Activated CD8-positive, alpha-beta memory T cell treated with anti-CD3 and anti-CD28 coated beads, Interleukin-2, amount 10 ng/mL, durations not matched to agents 7 days and 5 days (primary cell): ENCODE results near the gene ERC2. TPM values are rescaled to one million over a fixed set of nuclear protein-coding genes. Genes with fewer than 3 reads are reported as not detected.

Experiments used
- ATAC-seq: fragments of 150-1000 bp; cut with Tn5 transposase; one replicate; pipeline ENCODE4 v1.10.0; 2021; ENCODE audit warnings: moderate library complexity
- CTCF ChIA-PET: fragments of 350-600 bp; sonication (Branson Sonifier 250); formaldehyde crosslinking; loops from one replicate; lab custom pipeline; 2021; ENCODE audit warnings: antibody characterized with exemption; lab: Charles Lee
- DNase-seq: peaks from one replicate; pipeline ENCODE4 v3.0.0-alpha.2; 2020
- H3K27ac Mint-ChIP-seq: one replicate; pipeline ENCODE4 v1.8.0; 2021; ENCODE audit warnings: mild to moderate bottlenecking, mixed read lengths
- H3K27me3 Mint-ChIP-seq: one replicate; pipeline ENCODE4 v1.8.0; 2021; ENCODE audit warnings: mixed read lengths
- H3K36me3 Mint-ChIP-seq: one replicate; pipeline ENCODE4 v1.8.0; 2021; ENCODE audit warnings: mild to moderate bottlenecking, mixed read lengths
- H3K4me1 Mint-ChIP-seq: one replicate; pipeline ENCODE4 v1.8.0; 2021; ENCODE audit warnings: mixed read lengths
- H3K4me3 Mint-ChIP-seq: one replicate; pipeline ENCODE4 v1.8.0; 2021; ENCODE audit warnings: mild to moderate bottlenecking, moderate library complexity, mixed read lengths
- H3K9me3 Mint-ChIP-seq: one replicate; pipeline ENCODE4 v1.8.0; 2022; ENCODE audit warnings: low read depth, mixed read lengths
- total RNA-seq, 2 experiments: library from RNA; stranded (reverse); gene quantifications; one replicate each; pipeline ENCODE4 v1.2.3, GENCODE V29; 2021

The ERC2 gene
- total RNA-seq, 2 experiments from 2014 or later, result not detected

GRCh38 chr3:55481744-55482495, 986.3 kb downstream of the ERC2 start:
- no peak overlapping the region for H3K4me3 Mint-ChIP-seq
- DNase-seq (no peak), ATAC-seq (no peak)

GRCh38 chr3:55480911-55481743, 987.1 kb downstream of the ERC2 start:
- peaks cover 2% of the 10 kb centered on the region for H3K4me1 Mint-ChIP-seq
- peaks cover 76% of the 10 kb centered on the region for H3K27me3 Mint-ChIP-seq
- H3K36me3 Mint-ChIP-seq, result no peaks in the 10 kb centered on the region
- no peaks in the 10 kb centered on the region for H3K9me3 Mint-ChIP-seq
- no peak overlapping the region for H3K27ac Mint-ChIP-seq
- DNase-seq, result no peak
- CTCF ChIA-PET, result no interaction called here
- no peak overlapping the region for H3K4me3 Mint-ChIP-seq
- no peak for ATAC-seq

More at GRCh38 chr3:55481744-55482495, 986.3 kb downstream of the ERC2 start:
- CTCF ChIA-PET, result no interaction called here
- Mint-ChIP-seq H3K4me1 (peaks cover 6% of the 10 kb centered on the region), H3K27me3 (peaks cover 81% of the 10 kb centered on the region), H3K36me3 (no peaks in the 10 kb centered on the region), H3K27ac (no peak overlapping the region), H3K9me3 (no peaks in the 10 kb centered on the region)

GRCh38 chr3:55477306-55478303, 990.7 kb downstream of the ERC2 start:
- Mint-ChIP-seq H3K4me1 (no peaks in the 10 kb centered on the region), H3K9me3 (no peaks in the 10 kb centered on the region), H3K27ac (no peak overlapping the region), H3K27me3 (peaks cover 43% of the 10 kb centered on the region), H3K4me3 (no peak overlapping the region), H3K36me3 (no peaks in the 10 kb centered on the region)
- CTCF ChIA-PET, result no interaction called here
- no peak for ATAC-seq
- DNase-seq, result no peak

- Mint-ChIP-seq H3K36me3 (no peaks in the 10 kb centered on the region), H3K27me3 (peaks cover 35% of the 10 kb centered on the region), H3K9me3 (no peaks in the 10 kb centered on the region), H3K27ac (no peak overlapping the region), H3K4me3 (no peak overlapping the region), H3K4me1 (no peaks in the 10 kb centered on the region)
- CTCF ChIA-PET, result no interaction called here
- DNase-seq (no peak), ATAC-seq (no peak)
Observed at GRCh38 chr3:55476515-55476914, 991.8 kb downstream of the ERC2 start.

- ATAC-seq (no peak), DNase-seq (no peak)
- no peaks in the 10 kb centered on the region for H3K4me1 Mint-ChIP-seq
- no peaks in the 10 kb centered on the region for H3K36me3 Mint-ChIP-seq
- H3K4me3 Mint-ChIP-seq, result no peak overlapping the region
- H3K27me3 Mint-ChIP-seq, result peaks cover 17% of the 10 kb centered on the region
- H3K9me3 Mint-ChIP-seq, result no peaks in the 10 kb centered on the region
- H3K27ac Mint-ChIP-seq, result no peak overlapping the region
- CTCF ChIA-PET, result no interaction called here
Observed at GRCh38 chr3:55474213-55474632, 994.0 kb downstream of the ERC2 start.

- H3K4me3 Mint-ChIP-seq, result no peak overlapping the region
- H3K9me3 Mint-ChIP-seq, result no peaks in the 10 kb centered on the region
- H3K4me1 Mint-ChIP-seq, result no peaks in the 10 kb centered on the region
- H3K27ac Mint-ChIP-seq, result no peak overlapping the region
- H3K36me3 Mint-ChIP-seq, result no peaks in the 10 kb centered on the region
- DNase-seq (no peak), ATAC-seq (no peak)
- H3K27me3 Mint-ChIP-seq, result peaks cover 14% of the 10 kb centered on the region
- CTCF ChIA-PET, result no interaction called here
Observed at GRCh38 chr3:55473788-55474187, 994.5 kb downstream of the ERC2 start.

- H3K9me3 Mint-ChIP-seq, result no peaks in the 10 kb centered on the region
- DNase-seq (no peak), ATAC-seq (no peak)
- no peak overlapping the region for H3K27ac Mint-ChIP-seq
- no peak overlapping the region for H3K4me3 Mint-ChIP-seq
- CTCF ChIA-PET, result no interaction called here
- H3K36me3 Mint-ChIP-seq, result no peaks in the 10 kb centered on the region
- no peaks in the 10 kb centered on the region for H3K4me1 Mint-ChIP-seq
- H3K27me3 Mint-ChIP-seq, result peaks cover 4% of the 10 kb centered on the region
Observed at GRCh38 chr3:55471522-55472280, 996.6 kb downstream of the ERC2 start.

GRCh38 chr3:55471084-55471483, 997.2 kb downstream of the ERC2 start:
- Mint-ChIP-seq H3K9me3 (no peaks in the 10 kb centered on the region), H3K4me1 (no peaks in the 10 kb centered on the region), H3K4me3 (no peak overlapping the region), H3K27ac (no peak overlapping the region), H3K36me3 (no peaks in the 10 kb centered on the region), H3K27me3 (no peaks in the 10 kb centered on the region)
- CTCF ChIA-PET, result no interaction called here
- ATAC-seq (no peak), DNase-seq (no peak)

- H3K27me3 Mint-ChIP-seq, result no peaks in the 10 kb centered on the region
- CTCF ChIA-PET, result no interaction called here
- DNase-seq, result no peak
Observed at GRCh38 chr3:55469957-55470526, 998.2 kb downstream of the ERC2 start.

GRCh38 chr3:55468251-55468650, 1000.0 kb downstream of the ERC2 start:
- Mint-ChIP-seq H3K4me1 (no peaks in the 10 kb centered on the region), H3K27me3 (no peaks in the 10 kb centered on the region), H3K4me3 (no peak overlapping the region), H3K36me3 (no peaks in the 10 kb centered on the region), H3K9me3 (no peaks in the 10 kb centered on the region), H3K27ac (no peak overlapping the region)
- no peak for ATAC-seq
- CTCF ChIA-PET, result no interaction called here
- DNase-seq, result no peak

More at GRCh38 chr3:55469957-55470526, 998.2 kb downstream of the ERC2 start:
- Mint-ChIP-seq H3K4me1 (no peaks in the 10 kb centered on the region), H3K27ac (no peak overlapping the region), H3K4me3 (no peak overlapping the region), H3K36me3 (no peaks in the 10 kb centered on the region), H3K9me3 (no peaks in the 10 kb centered on the region)
- ATAC-seq, result no peak

- Mint-ChIP-seq H3K27me3 (no peaks in the 10 kb centered on the region), H3K4me3 (no peak overlapping the region), H3K4me1 (no peaks in the 10 kb centered on the region), H3K36me3 (no peaks in the 10 kb centered on the region), H3K27ac (no peak overlapping the region), H3K9me3 (peaks cover 2% of the 10 kb centered on the region)
- CTCF ChIA-PET, result no interaction called here
- DNase-seq (no peak), ATAC-seq (no peak)
Observed at GRCh38 chr3:55467099-55467498, 1001.2 kb downstream of the ERC2 start.

GRCh38 chr3:55466526-55466925, 1001.7 kb downstream of the ERC2 start:
- no peaks in the 10 kb centered on the region for H3K4me1 Mint-ChIP-seq
- H3K36me3 Mint-ChIP-seq, result no peaks in the 10 kb centered on the region
- ATAC-seq (no peak), DNase-seq (no peak)
- H3K27me3 Mint-ChIP-seq, result no peaks in the 10 kb centered on the region
- H3K9me3 Mint-ChIP-seq, result peaks cover 2% of the 10 kb centered on the region
- no peak overlapping the region for H3K4me3 Mint-ChIP-seq
- CTCF ChIA-PET, result no interaction called here
- no peak overlapping the region for H3K27ac Mint-ChIP-seq
